OCI-LY3 (cell line): ENCODE measurements around the gene TCF4.

Experiments used
- H2AFZ ChIP-seq: fragments of 200-600, 300-600 bp; shearing (Covaris generic); 2 replicates; pipeline ENCODE4 v1.6.0; 2014; ENCODE audit warnings: antibody characterized with exemption, low read depth, low read length
- H3K27ac ChIP-seq: fragments of 200-600, 300-600 bp; sonication (generic); 2 replicates; pipeline ENCODE4 v1.5.1; 2014; ENCODE audit warnings: mild to moderate bottlenecking, low read length, moderate library complexity, mixed read lengths
- H3K27me3 ChIP-seq: fragments of 200-600, 300-600 bp; sonication (generic); 2 replicates; pipeline ENCODE4 v1.6.1; 2014; ENCODE audit warnings: low read depth, low read length, mixed read lengths
- H3K36me3 ChIP-seq: fragments of 200-600, 300-600 bp; sonication (generic); replicated peaks from 2 replicates; pipeline ENCODE3; 2014; ENCODE audit warnings: low read depth, low read length, mixed read lengths
- H3K4me1 ChIP-seq: fragments of 300-600, 200-600 bp; sonication (generic); 2 replicates; pipeline ENCODE4 v1.6.1; 2014; ENCODE audit warnings: low read length, mixed read lengths
- H3K4me2 ChIP-seq: fragments of 200-600, 300-600 bp; sonication (generic); 2 replicates; pipeline ENCODE4 v1.6.1; 2014; ENCODE audit warnings: low read length, mixed read lengths
- H3K4me3 ChIP-seq: fragments of 300-600, 200-600 bp; sonication (generic); 2 replicates; pipeline ENCODE4 v1.5.1; 2014; ENCODE audit warnings: antibody characterized with exemption, mild to moderate bottlenecking, low read length, moderate library complexity
- H3K79me2 ChIP-seq: fragments of 300-600, 200-600 bp; shearing (Covaris generic); 2 replicates; pipeline ENCODE4 v1.6.1; 2014; ENCODE audit warnings: mild to moderate bottlenecking, low read length, mixed read lengths
- H3K9ac ChIP-seq: fragments of 300-600, 200-600 bp; shearing (Covaris generic); 2 replicates; pipeline ENCODE4 v1.6.0; 2014; ENCODE audit warnings: mild to moderate bottlenecking, low read length, moderate library complexity
- H3K9me3 ChIP-seq: fragments of 200-600, 300-600 bp; shearing (Covaris generic); 2 replicates; pipeline ENCODE4 v1.6.1; 2014; ENCODE audit warnings: low read length, mixed read lengths; ENCODE audit not compliant: insufficient read depth
- H4K20me1 ChIP-seq: fragments of 200-600, 300-600 bp; sonication (generic); 2 replicates; pipeline ENCODE4 v1.6.1; 2016; ENCODE audit warnings: low read length, mixed read lengths; ENCODE audit not compliant: insufficient read depth
- EZH2phosphoT487 ChIP-seq: fragments of 200-600 bp; shearing (Covaris generic); IDR thresholded peaks from 2 replicates; pipeline ENCODE4 v1.6.1; 2018; ENCODE audit warnings: antibody characterized with exemption, mixed run types, low read depth
- TF ChIP-seq, protein P1 (sequence below): fragments of 200-600, 300-600 bp; sonication (generic); IDR thresholded peaks from 2 replicates; pipeline ENCODE4 v1.5.1; 2014; ENCODE audit warnings: antibody characterized with exemption, low read length, low read depth

The TCF4 gene

GRCh38 chr18:55289048-55289447, 298.9 kb downstream of the TCF4 start:
- H3K27ac ChIP-seq = no peak overlapping the region
- peaks cover 96% of the 10 kb centered on the region for H4K20me1 ChIP-seq
- peaks cover 77% of the 10 kb centered on the region for H3K36me3 ChIP-seq
- no peaks in the 10 kb centered on the region for H3K27me3 ChIP-seq
- H3K9me3 ChIP-seq = no peaks in the 10 kb centered on the region
- no peak overlapping the region for H3K9ac ChIP-seq
- no peak for TF ChIP-seq EZH2phosphoT487
- TF ChIP-seq, protein P1, sequence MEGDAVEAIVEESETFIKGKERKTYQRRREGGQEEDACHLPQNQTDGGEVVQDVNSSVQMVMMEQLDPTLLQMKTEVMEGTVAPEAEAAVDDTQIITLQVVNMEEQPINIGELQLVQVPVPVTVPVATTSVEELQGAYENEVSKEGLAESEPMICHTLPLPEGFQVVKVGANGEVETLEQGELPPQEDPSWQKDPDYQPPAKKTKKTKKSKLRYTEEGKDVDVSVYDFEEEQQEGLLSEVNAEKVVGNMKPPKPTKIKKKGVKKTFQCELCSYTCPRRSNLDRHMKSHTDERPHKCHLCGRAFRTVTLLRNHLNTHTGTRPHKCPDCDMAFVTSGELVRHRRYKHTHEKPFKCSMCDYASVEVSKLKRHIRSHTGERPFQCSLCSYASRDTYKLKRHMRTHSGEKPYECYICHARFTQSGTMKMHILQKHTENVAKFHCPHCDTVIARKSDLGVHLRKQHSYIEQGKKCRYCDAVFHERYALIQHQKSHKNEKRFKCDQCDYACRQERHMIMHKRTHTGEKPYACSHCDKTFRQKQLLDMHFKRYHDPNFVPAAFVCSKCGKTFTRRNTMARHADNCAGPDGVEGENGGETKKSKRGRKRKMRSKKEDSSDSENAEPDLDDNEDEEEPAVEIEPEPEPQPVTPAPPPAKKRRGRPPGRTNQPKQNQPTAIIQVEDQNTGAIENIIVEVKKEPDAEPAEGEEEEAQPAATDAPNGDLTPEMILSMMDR = no peak
- H3K4me3 ChIP-seq = no peak overlapping the region
- H3K4me1 ChIP-seq = peaks cover 43% of the 10 kb centered on the region
- peaks cover 98% of the 10 kb centered on the region for H3K79me2 ChIP-seq
- H2AFZ ChIP-seq = no peak overlapping the region
- H3K4me2 ChIP-seq = no peak overlapping the region

- Histone ChIP-seq H3K4me1 (peaks cover 47% of the 10 kb centered on the region), H3K9ac (no peak overlapping the region), H2AFZ (no peak overlapping the region), H3K36me3 (peaks cover 80% of the 10 kb centered on the region), H3K4me3 (no peak overlapping the region), H4K20me1 (peaks cover 100% of the 10 kb centered on the region), H3K9me3 (no peaks in the 10 kb centered on the region), H3K4me2 (no peak overlapping the region), H3K79me2 (peaks cover 100% of the 10 kb centered on the region), H3K27ac (no peak overlapping the region), H3K27me3 (no peaks in the 10 kb centered on the region)
- TF ChIP-seq EZH2phosphoT487 = no peak
- TF ChIP-seq, protein P1 = no peak
Measured at GRCh38 chr18:55287935-55288868, 299.8 kb downstream of the TCF4 start.

DNA sequence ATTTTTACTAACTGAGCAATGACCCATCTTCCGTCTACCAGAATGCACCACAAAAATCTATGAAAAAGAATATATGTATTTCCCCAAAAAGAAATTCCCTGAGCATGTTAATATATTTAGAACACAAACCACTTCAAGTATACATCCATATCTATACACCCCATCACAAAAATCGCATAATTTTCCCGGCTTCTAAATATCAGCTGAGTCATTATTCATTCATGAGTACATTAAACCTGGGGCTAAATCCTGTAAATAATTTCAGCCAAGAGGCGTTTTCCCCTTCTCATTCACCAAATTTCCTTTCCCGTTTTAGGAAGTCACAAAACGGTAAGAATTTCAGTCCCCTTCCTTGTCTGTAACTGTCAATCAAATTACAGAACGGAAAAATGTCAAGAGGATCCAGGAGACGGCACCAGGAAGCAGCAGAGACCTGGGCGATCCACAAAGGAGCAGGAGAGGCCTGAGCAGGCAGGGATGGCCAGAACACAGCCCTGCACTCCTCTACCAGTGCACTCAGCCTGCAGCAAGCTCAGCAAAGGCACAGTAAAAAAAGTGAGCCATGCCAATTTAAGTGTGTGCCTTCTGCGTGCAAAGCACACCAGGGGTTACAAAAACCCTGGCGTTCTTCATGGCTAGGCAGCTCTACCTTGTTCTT, 300.7 kb downstream of the TCF4 start:
- H3K27me3 ChIP-seq = no peaks in the 10 kb centered on the region
- peaks cover 44% of the 10 kb centered on the region for H3K4me1 ChIP-seq
- H3K79me2 ChIP-seq = peaks cover 100% of the 10 kb centered on the region
- H2AFZ ChIP-seq = no peak overlapping the region
- no peak overlapping the region for H3K27ac ChIP-seq
- H3K36me3 ChIP-seq = peaks cover 76% of the 10 kb centered on the region
- TF ChIP-seq EZH2phosphoT487 = no peak
- TF ChIP-seq, protein P1 = no peak
- H3K4me3 ChIP-seq = no peak overlapping the region
- no peaks in the 10 kb centered on the region for H3K9me3 ChIP-seq
- H3K9ac ChIP-seq = no peak overlapping the region
- peaks cover 98% of the 10 kb centered on the region for H4K20me1 ChIP-seq
- no peak overlapping the region for H3K4me2 ChIP-seq

- peaks cover 100% of the 10 kb centered on the region for H3K79me2 ChIP-seq
- H2AFZ ChIP-seq = no peak overlapping the region
- H3K9ac ChIP-seq = no peak overlapping the region
- 0 out of 2 replicates have a peak overlapping the region, but pooled peaks have one; percentile 3 for H3K27ac ChIP-seq
- H3K36me3 ChIP-seq = peaks cover 69% of the 10 kb centered on the region
- H3K4me3 ChIP-seq = no peak overlapping the region
- TF ChIP-seq, protein P1 = no peak
- TF ChIP-seq EZH2phosphoT487 = no peak
- H4K20me1 ChIP-seq = peaks cover 94% of the 10 kb centered on the region
- H3K9me3 ChIP-seq = no peaks in the 10 kb centered on the region
- no peaks in the 10 kb centered on the region for H3K27me3 ChIP-seq
- H3K4me1 ChIP-seq = peaks cover 39% of the 10 kb centered on the region
- H3K4me2 ChIP-seq = no peak overlapping the region
Measured at GRCh38 chr18:55286257-55286825, 301.7 kb downstream of the TCF4 start.
